ENCODE measurements around the gene CALML3.

CALML3 gene

GRCh38 chr10:5512331-5512730 is 12.4 kb upstream of the CALML3 start:
- DNase-seq (ENCODE audit: low read depth): no peak
- no peak overlapping the region for H3K4me3 ChIP-seq (ENCODE audit: low read length)
- no peak for TF ChIP-seq CTCF (IDR thresholded peaks at IDR 0.05; ENCODE audit: insufficient read depth, low read depth, low read length, missing control alignments)

- H3K4me3 ChIP-seq (ENCODE audit: low read length): no peak overlapping the region
- no peak for DNase-seq (ENCODE audit: low read depth)
- no peak for TF ChIP-seq CTCF (IDR thresholded peaks at IDR 0.05; ENCODE audit: insufficient read depth, low read depth, low read length, missing control alignments)
Observed at GRCh38 chr10:5512881-5513612, 11.7 kb upstream of the CALML3 start.

GRCh38 chr10:5514226-5514850 is 10.4 kb upstream of the CALML3 start:
- no peak for TF ChIP-seq CTCF (IDR thresholded peaks at IDR 0.05; ENCODE audit: insufficient read depth, low read depth, low read length, missing control alignments)
- H3K4me3 ChIP-seq (ENCODE audit: low read length): no peak overlapping the region
- DNase-seq (ENCODE audit: low read depth): no peak

- no peak for TF ChIP-seq CTCF (IDR thresholded peaks at IDR 0.05; ENCODE audit: insufficient read depth, low read depth, low read length, missing control alignments)
- H3K4me3 ChIP-seq (ENCODE audit: low read length): no peak overlapping the region
- no peak for DNase-seq (ENCODE audit: low read depth)
Observed at GRCh38 chr10:5515948-5516761, 8.6 kb upstream of the CALML3 start.

GRCh38 chr10:5517546-5517945 is 7.2 kb upstream of the CALML3 start:
- TF ChIP-seq CTCF (IDR thresholded peaks at IDR 0.05; ENCODE audit: insufficient read depth, low read depth, low read length, missing control alignments): no peak
- no peak for DNase-seq (ENCODE audit: low read depth)
- no peak overlapping the region for H3K4me3 ChIP-seq (ENCODE audit: low read length)

GRCh38 chr10:5518143-5518542 is 6.6 kb upstream of the CALML3 start:
- no peak overlapping the region for H3K4me3 ChIP-seq (ENCODE audit: low read length)
- no peak for DNase-seq (ENCODE audit: low read depth)
- TF ChIP-seq CTCF (IDR thresholded peaks at IDR 0.05; ENCODE audit: insufficient read depth, low read depth, low read length, missing control alignments): no peak
